ENCODE data around the gene NUAK1.

Gene NUAK1

DNA sequence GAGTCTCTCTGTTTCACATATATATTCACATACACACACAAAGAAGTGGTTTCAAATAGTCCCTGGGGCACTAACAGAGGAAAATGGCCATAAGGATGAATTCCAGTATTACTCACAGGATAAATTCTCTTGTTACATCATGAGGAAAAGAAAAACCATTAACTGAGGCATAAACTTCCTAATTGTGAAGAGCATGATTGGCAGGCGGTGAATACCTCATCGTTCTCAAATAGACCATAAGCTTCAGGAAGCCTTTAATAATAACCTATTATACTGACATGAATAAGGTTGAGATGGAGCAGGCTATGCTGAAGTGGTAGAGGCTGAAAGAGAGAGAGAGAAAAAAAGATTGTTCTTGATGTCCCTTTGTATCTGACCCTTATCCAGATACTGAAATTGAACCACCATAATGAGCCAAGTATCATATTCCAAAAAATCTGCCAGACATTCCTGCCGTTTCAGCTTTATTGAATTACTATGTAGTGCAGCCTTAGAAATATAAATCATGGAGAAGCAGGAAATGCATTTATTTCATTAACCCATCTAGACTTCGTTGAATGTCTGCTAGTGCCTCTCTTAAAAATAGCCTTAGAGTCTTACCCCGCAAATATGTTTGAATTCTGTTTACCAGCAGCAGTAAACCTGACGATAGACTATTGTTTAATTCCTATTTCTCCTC, 86.8 kb downstream of the NUAK1 start:
- DNase-seq = no peak

- no peak for DNase-seq
These were observed 89.2 kb downstream of the NUAK1 start for GRCh38 chr12:106049546-106049945.

GRCh38 chr12:106049105-106049504, 89.6 kb downstream of the NUAK1 start:
- DNase-seq = no peak

GRCh38 chr12:106048676-106049075, 90.1 kb downstream of the NUAK1 start:
- DNase-seq = no peak

DNA sequence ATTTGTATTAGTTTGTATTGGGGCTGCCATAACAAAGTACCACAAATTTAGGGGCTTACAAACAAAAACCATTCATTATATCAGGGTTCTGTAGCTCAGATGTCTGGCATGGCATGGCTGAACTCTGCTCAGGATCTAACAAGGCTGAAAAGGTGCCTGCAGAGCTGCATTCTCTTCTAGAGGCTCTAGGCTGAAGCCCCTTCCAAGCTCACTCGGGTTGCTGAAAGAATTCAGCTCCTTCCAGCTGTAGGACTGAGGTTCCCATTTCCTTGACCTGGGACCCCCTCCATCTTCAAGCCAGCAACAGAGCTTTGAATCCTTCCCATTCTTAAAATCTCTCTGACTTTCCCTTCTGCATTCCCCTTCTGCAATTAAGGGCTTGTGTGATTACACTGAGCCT, 90.7 kb downstream of the NUAK1 start:
- no peak for DNase-seq

- no peak for DNase-seq
These were observed 91.8 kb downstream of the NUAK1 start for GRCh38 chr12:106046947-106047346.

DNA sequence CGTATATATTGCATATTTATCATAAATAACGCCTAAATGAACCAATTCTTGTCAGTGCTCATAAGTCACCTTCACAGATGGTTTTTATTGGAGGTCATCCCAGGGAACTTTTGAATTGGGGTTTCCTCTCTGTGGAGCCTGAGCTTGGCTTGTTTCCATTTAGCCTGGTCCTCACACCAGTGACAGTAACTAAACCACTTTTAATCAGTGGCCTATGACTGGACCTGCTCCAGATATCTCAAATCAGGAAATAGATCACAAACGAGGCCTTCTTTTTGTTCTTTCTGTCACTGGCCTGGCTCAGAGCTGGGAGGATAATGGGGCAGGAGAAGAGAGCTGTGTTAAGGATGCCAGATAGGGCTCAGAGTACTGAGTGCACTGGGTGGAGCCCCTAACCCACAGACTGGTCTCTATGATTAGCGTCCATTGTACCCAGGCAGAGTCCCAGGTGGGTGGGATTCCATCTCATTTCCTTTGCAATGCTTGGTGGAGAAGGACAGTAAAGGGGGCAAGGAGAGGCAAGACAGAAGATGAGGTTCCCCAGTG, 92.4 kb downstream of the NUAK1 start:
- no peak for DNase-seq

- DNase-seq = no peak
These were observed 93.5 kb downstream of the NUAK1 start for GRCh38 chr12:106045251-106045674.

GRCh38 chr12:106044773-106045172, 94.0 kb downstream of the NUAK1 start:
- DNase-seq = no peak

DNA sequence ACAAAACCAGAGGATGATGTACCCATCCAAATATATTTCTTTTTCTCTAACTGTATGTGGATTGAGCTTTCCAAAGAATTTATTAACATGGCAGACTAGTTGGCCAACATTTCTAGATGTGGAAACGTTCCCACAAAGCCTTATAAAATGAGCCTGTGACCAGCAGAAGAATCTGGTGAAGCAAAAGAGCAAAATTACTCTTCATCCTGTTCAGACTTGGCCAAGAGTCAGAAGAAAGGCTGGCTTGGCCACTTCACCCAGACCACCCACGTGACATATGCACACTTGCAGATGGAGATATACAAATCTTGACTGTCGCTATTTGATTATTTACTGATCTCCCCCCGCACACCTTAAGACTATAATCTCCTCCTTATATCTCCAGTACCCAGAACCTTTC, 96.7 kb downstream of the NUAK1 start:
- DNase-seq = no peak

- DNase-seq = no peak
These were observed 98.2 kb downstream of the NUAK1 start for GRCh38 chr12:106040521-106040920.

DNA sequence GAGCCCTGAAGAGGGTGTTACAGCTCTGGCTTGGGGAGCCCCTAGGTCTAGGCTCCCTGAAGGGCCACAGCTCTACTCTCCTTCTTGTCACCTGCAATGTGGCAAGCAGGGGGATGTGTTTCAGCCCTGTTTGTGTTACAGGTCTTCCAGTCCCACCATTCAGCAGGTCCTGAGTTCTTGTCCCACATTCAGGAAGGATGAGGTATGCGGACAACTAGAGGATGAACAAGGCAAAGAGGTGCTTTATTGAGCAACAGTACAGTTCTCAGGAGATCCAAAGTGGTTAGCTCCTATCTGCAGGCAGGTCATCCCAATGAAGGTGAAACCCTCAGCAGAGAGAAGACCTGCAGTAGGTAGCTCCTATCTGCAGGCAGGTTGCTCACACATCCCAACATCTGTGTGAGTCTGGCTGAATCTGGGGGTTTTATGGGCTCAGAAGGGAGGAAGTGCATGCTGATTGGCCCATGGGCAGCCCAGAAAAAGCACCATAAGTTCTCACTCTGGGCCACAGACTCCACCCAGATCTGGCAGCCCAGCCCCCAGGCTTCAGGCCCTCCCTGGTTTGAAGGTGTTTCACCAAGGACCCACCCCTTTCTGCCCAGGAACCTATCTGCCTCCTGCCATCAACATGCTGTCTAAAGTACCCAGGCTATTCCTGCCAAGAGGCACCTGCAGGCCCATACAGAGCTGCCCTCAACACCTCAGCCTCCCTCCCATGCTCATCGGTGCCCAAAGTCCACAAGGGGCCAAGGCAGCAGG, 98.9 kb downstream of the NUAK1 start:
- no peak for DNase-seq

DNA sequence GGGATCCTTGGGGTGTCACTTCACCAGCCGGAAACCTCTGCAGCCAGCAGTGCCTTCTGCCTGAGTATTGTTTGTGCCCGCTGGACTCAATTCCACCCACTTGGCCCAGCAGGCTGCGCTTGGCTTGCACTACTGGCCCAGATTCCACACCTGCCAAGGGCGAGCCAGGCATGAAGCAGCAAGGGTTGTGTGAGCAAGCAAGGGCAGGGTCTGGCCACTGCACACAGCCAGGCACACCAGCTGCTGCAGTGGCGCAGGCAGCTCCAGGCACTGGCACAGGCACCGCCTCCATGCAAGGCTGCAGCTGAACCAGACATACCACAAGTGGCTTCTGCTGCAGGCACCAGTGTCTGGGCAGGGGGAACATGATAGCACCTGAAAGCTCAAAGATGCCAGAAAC, 99.5 kb downstream of the NUAK1 start:
- no peak for DNase-seq

DNA sequence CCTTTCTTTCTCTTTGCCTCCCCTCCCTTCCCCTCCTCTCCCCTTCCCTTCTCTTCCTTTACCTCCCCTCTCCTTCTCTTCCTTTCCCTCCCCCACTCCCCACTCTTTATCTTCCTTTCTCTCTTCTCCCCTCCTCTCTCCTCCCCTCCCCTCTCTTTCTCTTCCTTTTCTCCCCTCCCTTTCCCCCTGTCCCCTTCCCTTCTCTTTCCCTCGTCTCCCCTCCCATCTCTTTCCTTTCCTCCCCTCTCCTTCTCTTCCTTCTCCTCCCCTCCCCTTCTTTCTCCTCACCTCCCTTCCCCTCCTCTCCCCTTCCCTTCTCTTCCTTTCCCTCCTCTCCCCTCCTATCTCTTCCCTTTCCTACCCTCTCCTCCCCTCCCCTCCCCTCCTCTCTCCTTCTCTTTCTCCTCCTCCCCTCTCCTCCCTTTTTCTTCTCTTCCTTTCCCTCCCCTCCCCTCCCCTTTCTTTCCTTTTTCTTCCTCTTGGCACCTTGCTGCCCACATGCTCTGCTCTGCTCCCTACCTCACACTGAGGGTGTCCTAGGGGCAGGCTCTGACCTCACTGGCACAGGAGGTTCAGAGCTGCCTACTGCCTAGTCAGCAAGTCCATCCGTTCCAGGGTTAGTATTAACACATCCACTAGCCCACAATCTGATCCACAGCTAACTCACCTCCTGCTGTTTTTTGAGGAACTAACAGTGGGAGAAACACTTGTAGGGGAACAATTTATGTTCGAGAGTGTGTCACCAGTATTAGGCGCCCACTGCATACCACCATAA, 101.0 kb downstream of the NUAK1 start:
- DNase-seq = no peak

- no peak for DNase-seq
These were observed 103.3 kb downstream of the NUAK1 start for GRCh38 chr12:106035421-106035820.

DNA sequence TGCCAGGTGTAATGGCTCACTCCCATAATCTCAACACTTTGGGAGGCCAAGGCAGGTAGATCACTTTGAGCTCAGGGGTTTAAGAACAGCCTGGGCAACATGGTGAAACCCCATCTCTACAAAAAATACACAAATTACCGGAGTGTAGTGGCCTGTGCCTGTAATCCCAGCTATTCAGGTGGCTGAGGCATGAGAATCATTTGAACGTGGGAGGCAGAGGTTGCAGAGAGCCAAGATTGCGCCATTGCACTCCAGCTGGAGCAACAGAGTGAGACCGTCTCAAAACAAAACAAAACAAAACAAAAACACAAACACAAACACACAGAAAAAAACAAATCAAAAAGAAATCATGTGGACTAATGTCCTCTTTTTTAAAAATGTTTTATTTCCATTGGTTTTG, 104.4 kb downstream of the NUAK1 start:
- DNase-seq = no peak

- DNase-seq = no peak
These were observed 105.5 kb downstream of the NUAK1 start for GRCh38 chr12:106033161-106033675.

GRCh38 chr12:106032623-106032925, 106.2 kb downstream of the NUAK1 start:
- DNase-seq = no peak

GRCh38 chr12:106031761-106032622, 106.8 kb downstream of the NUAK1 start:
- no peak for DNase-seq

- no peak for DNase-seq
These were observed 108.3 kb downstream of the NUAK1 start for GRCh38 chr12:106030210-106031071.

- DNase-seq = no peak
These were observed 109.2 kb downstream of the NUAK1 start for GRCh38 chr12:106029532-106029931.

DNA sequence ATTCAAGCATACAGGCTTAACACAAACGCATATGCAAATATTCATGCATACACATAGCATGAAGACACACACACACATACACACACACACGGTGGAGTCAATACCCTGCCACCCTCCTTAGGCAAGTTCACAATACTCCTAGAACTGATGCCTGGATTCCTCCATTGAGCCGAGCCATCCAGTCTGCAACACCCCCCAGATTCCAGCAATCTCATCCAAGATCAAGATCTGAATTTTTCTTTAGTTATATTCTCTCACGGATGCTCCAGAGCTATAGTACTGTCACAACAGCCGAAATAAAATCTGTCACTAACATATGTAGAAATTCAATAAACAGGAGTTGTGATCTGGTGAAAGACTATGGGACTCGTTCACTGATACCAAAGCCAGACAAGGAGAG, 110.8 kb downstream of the NUAK1 start:
- no peak for DNase-seq

All from COR-L47 (cell line).